Endothelial cell (in vitro differentiated cells): ENCODE data around the gene GSK3B. TPM values are rescaled to one million over a fixed set of nuclear protein-coding genes. Genes with fewer than 3 reads are reported as not detected.
"Not testable (repeated sequence)": the region's sequence is repeated elsewhere in the genome, so short reads cannot be mapped to it uniquely, and the experiment has no call there.

ENCODE experiments used
- DNase-seq: peaks from one replicate; pipeline ENCODE4 v3.0.0; 2021; ENCODE audit warnings: low spot score
- H3K27ac Mint-ChIP-seq: one replicate; pipeline ENCODE4 v1.8.0; 2021; ENCODE audit warnings: mixed read lengths, inconsistent platforms; ENCODE audit not compliant: unreplicated experiment
- H3K27me3 Mint-ChIP-seq: one replicate; pipeline ENCODE4 v1.8.0; 2021; ENCODE audit warnings: mild to moderate bottlenecking, moderate library complexity, mixed read lengths, inconsistent platforms; ENCODE audit not compliant: unreplicated experiment
- H3K36me3 Mint-ChIP-seq: one replicate; pipeline ENCODE4 v1.8.0; 2021; ENCODE audit warnings: mild to moderate bottlenecking, low read depth, mixed read lengths, inconsistent platforms; ENCODE audit not compliant: unreplicated experiment
- H3K4me1 Mint-ChIP-seq: one replicate; pipeline ENCODE4 v1.8.0; 2021; ENCODE audit warnings: mild to moderate bottlenecking, mixed read lengths, inconsistent platforms; ENCODE audit not compliant: unreplicated experiment
- H3K4me3 Mint-ChIP-seq: one replicate; pipeline ENCODE4 v1.8.0; 2021; ENCODE audit warnings: mild to moderate bottlenecking, mixed read lengths, inconsistent platforms; ENCODE audit not compliant: unreplicated experiment
- H3K9me3 Mint-ChIP-seq: one replicate; pipeline ENCODE4 v1.8.0; 2021; ENCODE audit warnings: mixed read lengths, inconsistent platforms; ENCODE audit not compliant: unreplicated experiment
- CTCF ChIP-seq: fragments of 200-600 bp; sonication (generic); IDR thresholded peaks from one replicate; pipeline ENCODE4 v1.5.0; 2021; ENCODE audit warnings: antibody characterized with exemption; ENCODE audit not compliant: unreplicated experiment
- total RNA-seq: library from RNA; stranded (reverse); fragmentation: NEBNext Ultra II Directional; extraction: Animal tissue kit (Norgen Biotek cat#: 25700); gene quantifications from one replicate; pipeline ENCODE4 v1.2.1, GENCODE V29; 2021; ENCODE audit not compliant: unreplicated experiment

The GSK3B gene
- total RNA-seq, 1 donor from 2014 or later: 78.6 TPM

- peaks cover 2% of the 10 kb centered on the region for H3K27me3 Mint-ChIP-seq
- H3K9me3 Mint-ChIP-seq: no peaks in the 10 kb centered on the region
- H3K27ac Mint-ChIP-seq: no peak overlapping the region
- no peaks in the 10 kb centered on the region for H3K36me3 Mint-ChIP-seq
- peaks cover 4% of the 10 kb centered on the region for H3K4me1 Mint-ChIP-seq
- TF ChIP-seq CTCF: no peak
- DNase-seq: peak; percentile 11
- H3K4me3 Mint-ChIP-seq: no peak overlapping the region
These were observed 31.8 kb downstream of the GSK3B start for GRCh38 chr3:120062474-120062873.

DNA sequence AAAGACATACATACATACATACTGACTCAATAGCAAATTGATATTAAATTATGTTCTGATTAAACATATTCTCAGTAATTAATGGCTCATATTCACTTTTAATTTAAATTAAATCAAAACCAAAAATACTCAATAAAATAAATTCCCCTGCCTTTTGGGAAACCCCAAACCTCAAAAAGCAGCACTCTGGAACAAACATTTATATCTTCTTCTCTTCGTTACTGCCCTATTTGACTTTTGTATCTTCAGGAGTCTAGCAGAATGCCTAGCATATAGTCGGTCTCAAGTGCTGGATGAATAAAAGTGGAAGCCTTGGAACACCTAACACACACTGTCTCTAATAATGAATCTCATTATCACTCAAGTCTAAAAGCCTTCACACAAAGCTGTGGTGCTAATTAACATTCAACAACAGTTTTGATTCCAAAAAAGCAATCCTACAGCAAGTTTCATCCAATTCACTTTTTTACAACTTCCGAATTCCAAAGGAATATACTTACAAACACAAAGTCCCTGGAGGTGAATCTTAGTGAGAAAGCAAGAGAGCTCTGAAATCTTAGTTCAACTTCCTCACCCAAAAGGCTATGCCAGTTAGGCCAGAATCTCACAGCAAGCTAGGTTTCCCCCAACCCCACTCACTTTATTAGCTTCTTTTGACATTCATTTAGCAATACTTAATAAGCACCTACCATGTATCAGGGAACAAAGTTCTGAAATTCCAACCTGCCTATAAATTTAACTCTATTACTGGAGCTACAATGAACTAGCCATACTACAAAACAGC, 35.0 kb downstream of the GSK3B start:
- no peaks in the 10 kb centered on the region for H3K27me3 Mint-ChIP-seq
- TF ChIP-seq CTCF: no peak
- no peaks in the 10 kb centered on the region for H3K36me3 Mint-ChIP-seq
- no peak overlapping the region for H3K4me3 Mint-ChIP-seq
- no peaks in the 10 kb centered on the region for H3K9me3 Mint-ChIP-seq
- H3K4me1 Mint-ChIP-seq: peaks cover 4% of the 10 kb centered on the region
- no peak overlapping the region for H3K27ac Mint-ChIP-seq
- DNase-seq: no peak

GRCh38 chr3:120057626-120058025, 36.6 kb downstream of the GSK3B start:
- no peak overlapping the region for H3K4me3 Mint-ChIP-seq
- H3K4me1 Mint-ChIP-seq: peaks cover 5% of the 10 kb centered on the region
- TF ChIP-seq CTCF: no peak
- DNase-seq: no peak
- H3K36me3 Mint-ChIP-seq: peaks cover 5% of the 10 kb centered on the region
- H3K27me3 Mint-ChIP-seq: no peaks in the 10 kb centered on the region
- H3K9me3 Mint-ChIP-seq: no peaks in the 10 kb centered on the region
- no peak overlapping the region for H3K27ac Mint-ChIP-seq

DNA sequence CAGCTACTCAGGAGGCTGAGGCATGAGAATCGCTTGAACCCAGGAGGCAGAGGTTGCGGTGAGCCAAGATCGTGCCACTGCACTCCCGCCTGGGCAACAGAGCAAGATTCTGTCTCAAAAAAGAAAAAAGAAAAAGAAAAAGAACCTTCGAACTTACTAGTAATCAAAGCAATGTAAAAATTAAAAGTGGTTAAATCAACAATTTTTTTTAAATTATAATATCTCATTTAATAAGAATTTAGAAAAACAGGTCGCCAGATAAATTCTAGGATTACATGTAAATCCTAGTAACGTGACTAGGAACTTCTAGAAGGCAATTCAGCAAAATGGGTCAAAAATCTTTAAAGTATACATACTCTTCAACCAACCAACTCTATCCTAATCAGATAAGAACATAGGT, 37.2 kb downstream of the GSK3B start:
- TF ChIP-seq CTCF: no peak
- Mint-ChIP-seq H3K9me3 (no peaks in the 10 kb centered on the region), H3K36me3 (peaks cover 9% of the 10 kb centered on the region), H3K27ac (no peak overlapping the region), H3K4me3 (no peak overlapping the region), H3K4me1 (peaks cover 10% of the 10 kb centered on the region), H3K27me3 (no peaks in the 10 kb centered on the region)
- DNase-seq: no peak

DNA sequence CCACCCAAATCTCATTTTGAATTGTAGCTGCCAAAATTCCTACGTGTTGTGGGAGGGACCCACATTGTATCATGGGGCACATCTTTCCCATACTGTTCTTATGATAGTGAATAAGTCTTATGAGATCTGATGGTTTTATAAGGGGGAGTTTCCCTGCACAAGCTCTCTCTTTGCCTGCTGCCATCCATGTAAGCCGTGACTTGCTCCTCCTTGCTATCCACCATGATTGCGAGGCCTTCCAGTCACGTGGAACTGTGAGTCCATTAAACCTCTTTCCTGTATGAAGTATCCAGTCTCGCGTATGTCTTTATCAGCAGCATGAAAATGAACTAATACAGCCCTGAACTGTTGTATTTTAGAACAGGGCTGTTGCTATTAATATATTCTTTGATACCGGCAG, 40.6 kb downstream of the GSK3B start:
- H3K27me3 Mint-ChIP-seq, H3K36me3 Mint-ChIP-seq, H3K4me3 Mint-ChIP-seq, H3K27ac Mint-ChIP-seq, H3K9me3 Mint-ChIP-seq, DNase-seq: not testable (repeated sequence)
- H3K4me1 Mint-ChIP-seq: peaks cover 27% of the 10 kb centered on the region
